HG03520 (cell line): ENCODE measurements around the gene FASTKD3.

Experiments
- ATAC-seq: cut with Tn5 transposase; IDR thresholded peaks from one replicate; pipeline ENCODE4 v1.9.1; 2021; ENCODE audit warnings: mild to moderate bottlenecking, moderate library complexity; ENCODE audit not compliant: unreplicated experiment

The FASTKD3 gene

GRCh38 chr5:7881816-7882215, 13.0 kb upstream of the FASTKD3 start:
- no peak for ATAC-seq

GRCh38 chr5:7881091-7881490, 12.3 kb upstream of the FASTKD3 start:
- no peak for ATAC-seq

GRCh38 chr5:7878381-7878873, 9.6 kb upstream of the FASTKD3 start:
- ATAC-seq = peak; percentile 93

- no peak for ATAC-seq
These were observed 9.0 kb upstream of the FASTKD3 start for GRCh38 chr5:7877851-7878250.

GRCh38 chr5:7876867-7877266, 8.0 kb upstream of the FASTKD3 start:
- peak; percentile 69 for ATAC-seq

DNA sequence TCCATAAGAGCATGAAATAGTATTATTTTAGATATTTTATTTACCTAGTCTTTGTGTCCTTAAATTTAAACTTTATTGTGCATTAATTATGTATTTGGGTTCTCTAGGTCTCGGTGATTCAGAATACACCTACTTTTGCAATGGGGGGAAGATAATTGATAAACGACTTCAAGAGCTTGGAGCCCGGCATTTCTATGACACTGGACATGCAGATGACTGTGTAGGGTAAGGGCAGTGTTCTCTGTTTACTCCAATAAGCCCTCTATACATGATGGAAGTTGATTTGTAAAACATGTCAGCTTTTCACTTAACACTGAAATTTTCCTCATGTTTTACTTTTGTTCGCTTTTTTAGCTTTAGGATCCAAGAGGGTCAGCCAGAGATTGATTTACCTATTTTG, 6.3 kb upstream of the FASTKD3 start:
- no peak for ATAC-seq

DNA sequence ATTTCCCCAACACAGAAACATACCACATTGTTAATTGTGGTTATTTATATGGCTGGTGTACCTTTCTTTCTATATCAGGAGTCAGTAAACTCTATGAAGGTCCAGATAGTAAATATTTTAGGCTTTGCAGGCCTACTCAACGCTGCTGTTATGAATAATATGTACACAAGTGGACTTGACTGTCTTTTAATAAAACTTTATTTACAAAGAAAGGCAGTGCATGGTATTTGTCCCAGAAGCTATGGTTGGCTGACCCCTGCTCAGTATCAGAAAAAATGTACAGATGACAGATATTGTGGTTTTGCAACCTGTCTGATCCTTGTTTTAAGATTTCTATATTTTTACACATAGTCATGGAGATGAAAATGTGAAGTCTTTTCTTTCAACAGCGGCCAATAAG, 5.8 kb upstream of the FASTKD3 start:
- ATAC-seq = no peak

- no peak for ATAC-seq
These were observed 4.4 kb upstream of the FASTKD3 start for GRCh38 chr5:7873216-7873615.

- ATAC-seq = no peak
These were observed 3.8 kb upstream of the FASTKD3 start for GRCh38 chr5:7872517-7873130.

DNA sequence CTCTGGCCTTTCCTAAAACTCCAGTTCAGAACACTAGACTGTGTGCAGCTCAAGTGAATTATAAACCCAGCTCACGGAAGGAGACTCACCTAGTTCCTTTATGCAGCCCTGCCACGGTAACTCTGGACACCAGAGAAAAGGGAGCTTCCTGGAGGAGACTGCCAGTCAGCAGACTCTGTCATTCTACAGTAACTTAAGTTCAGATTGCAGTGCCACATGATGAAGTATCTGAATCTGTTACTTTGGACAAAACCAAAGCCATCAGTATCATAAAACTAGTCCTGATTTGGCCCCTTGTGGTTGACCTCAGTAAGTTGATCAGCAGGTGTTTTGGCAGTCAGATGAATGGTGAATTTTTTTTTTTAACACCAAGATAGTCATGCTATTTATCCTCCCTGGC, 2.8 kb upstream of the FASTKD3 start:
- ATAC-seq = no peak

DNA sequence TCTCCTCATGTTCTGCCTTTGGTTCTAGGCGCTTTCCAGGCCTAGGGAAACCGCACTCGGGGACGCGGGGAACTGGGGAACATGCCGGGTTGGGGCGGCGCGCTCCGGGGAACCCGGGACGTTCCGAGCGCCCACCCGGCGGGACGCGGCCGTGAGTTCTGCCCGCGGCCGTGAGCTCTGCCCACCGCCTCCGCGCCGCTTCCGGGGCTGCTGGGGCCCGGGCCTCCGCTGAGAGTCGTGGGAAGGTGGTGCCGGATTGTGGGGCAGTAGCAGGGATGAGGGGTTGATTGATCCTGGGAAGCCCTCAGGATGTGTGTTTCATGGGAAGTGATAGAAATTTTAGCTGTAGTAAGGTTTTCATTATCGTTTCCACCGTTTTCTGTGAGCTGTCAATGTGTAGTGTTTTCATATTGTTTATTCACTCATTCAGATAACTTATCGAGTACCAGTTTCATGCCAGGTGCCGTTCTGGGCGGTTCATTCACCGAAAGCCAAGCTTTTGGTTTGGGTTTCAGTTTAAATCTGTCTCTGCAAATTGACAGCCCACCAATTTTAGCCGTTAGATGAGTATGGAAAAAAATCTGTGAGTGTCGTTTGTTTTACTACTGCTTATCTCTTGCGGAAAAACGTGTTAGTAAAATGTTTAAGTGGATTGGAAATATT, 774 bp upstream of the FASTKD3 start:
- ATAC-seq = peak; percentile 24

DNA sequence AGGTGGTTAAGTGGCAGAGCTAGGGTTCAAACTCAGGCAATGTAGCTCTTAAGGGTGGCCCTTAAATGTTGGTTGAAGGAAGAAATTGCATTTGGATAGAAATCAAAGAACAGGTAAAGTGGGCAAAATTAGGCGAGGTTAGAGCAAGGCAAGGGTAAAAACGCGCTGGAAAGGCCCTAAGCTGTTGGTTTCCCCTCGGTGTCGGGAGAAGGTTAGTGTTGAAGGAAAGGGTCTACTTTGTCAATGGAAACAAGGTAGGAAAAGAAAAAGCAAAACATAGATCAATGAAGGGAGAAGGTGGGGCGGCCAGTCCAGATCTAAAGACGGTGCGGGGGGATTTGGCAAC, 431 bp downstream of the FASTKD3 start:
- ATAC-seq = no peak

DNA sequence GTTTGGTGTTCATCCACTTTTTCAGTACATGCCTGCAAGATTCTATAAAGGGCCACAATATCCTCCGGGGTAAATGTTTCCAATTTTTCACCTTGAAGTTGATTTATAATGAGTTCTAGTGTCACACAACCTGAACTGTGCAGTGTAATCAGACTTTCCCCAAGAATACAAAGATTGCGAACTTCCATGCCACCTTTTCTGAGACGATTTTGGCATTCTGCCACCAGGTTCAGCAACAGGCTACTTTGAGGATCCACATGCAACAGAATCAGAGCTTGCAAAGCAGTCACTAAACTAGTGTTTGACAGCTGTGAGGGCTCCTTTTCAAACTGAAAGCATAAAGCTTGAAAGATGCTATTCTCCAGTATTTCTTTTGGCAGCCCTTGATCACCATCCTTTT, 1.6 kb downstream of the FASTKD3 start:
- no peak for ATAC-seq

DNA sequence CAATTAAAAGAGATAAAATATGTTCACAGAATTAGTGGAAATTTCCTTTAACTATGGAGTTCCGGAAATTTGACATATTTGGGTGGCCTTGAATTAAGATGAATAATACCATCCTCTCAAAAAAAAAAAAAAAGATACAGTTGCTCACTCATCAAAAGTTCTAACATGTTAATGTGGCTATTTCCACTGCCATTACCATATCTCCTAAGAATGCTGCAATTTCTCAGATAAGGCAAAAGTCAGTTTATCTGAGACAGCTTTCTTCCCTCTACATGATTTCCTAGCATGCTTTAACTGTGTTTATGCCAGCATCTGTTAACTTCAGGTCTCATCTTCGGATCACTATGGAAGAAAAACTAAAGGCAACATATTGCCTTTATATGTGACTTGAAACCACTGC, 2.6 kb downstream of the FASTKD3 start:
- no peak for ATAC-seq

- no peak for ATAC-seq
These were observed 10.8 kb downstream of the FASTKD3 start for GRCh38 chr5:7857926-7858632.

- no peak for ATAC-seq
These were observed 11.5 kb downstream of the FASTKD3 start for GRCh38 chr5:7857361-7857760.

- no peak for ATAC-seq
These were observed 12.0 kb downstream of the FASTKD3 start for GRCh38 chr5:7856855-7857254.

- ATAC-seq = no peak
These were observed 13.2 kb downstream of the FASTKD3 start for GRCh38 chr5:7855611-7856010.

DNA sequence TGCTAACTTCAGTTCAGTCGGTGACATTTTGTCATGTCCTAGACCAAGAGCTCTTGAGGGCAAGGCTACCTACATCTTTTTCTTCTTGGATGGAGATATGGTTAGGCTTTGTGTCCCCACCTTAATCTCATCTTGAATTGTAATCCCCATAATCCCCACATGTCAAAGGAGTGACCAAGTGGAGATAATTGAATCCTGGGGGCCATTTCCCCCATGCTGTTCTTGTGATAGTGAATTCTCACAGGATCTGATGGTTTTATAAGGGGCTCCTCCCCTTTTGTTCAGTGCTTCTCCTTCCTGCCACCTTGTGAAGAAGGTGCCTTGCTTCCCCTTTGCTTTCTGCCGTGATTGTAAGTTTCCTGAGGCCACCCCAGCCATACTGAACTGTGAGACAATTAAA, 15.8 kb downstream of the FASTKD3 start:
- no peak for ATAC-seq

GRCh38 chr5:7852542-7852941, 16.3 kb downstream of the FASTKD3 start:
- no peak for ATAC-seq

DNA sequence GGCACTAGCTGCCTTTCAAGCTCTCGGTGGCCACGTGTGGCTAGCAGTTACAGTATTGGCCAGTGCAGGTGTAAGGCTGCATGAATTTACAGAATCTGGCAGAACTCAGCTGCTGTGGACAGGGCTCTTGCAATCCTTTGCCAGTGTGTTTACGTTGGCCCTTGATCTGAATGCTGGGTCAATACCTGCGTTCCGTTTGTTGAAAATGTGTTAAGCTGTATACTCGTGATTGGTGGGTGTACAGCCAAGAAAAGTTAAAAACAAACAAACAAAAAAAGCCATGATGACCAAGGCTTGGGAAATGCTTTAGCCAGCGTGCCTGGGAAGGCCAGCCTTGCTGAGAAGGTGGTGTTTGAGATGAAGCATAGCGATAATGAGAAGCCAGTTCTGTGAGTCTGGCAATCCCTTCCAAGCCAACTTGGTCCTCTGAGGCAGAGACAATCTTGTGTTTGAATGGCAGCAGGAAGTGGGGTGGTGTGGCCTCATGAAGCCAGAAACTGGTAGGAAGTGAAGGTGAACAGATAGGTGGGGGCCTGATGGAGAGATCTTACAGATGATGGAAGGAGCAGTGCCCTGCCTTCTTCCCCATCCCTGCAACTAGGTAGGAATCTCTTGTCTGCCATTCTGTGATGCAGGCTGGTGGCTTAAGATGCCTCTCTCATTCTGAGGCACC, 17.1 kb downstream of the FASTKD3 start:
- ATAC-seq = no peak

DNA sequence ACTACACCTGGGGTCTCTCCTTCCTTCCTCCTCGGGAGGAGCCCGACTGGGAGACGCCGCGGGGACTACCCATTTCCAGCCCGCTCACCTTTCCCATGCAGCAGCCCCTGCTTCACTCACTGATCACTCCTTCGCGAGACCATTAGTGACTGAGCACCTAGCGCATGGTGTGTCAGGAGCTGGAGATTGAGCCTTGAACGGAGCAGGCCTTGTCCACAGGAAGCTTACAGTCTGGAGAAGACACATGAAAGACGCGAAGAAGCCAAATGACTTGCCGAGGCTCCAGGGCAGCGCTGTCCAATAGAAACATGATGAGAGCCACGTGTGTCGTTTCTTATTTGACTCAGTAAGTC, 17.6 kb downstream of the FASTKD3 start:
- no peak for ATAC-seq
